GM18519 (cell line): ENCODE data around the gene FYN.
"Not testable (repeated sequence)": the region's sequence is repeated elsewhere in the genome, so short reads cannot be mapped to it uniquely, and the experiment has no call there.

Experiments used
- ATAC-seq: cut with Tn5 transposase; IDR thresholded peaks from one replicate; pipeline ENCODE4 v1.9.1; 2021; ENCODE audit warnings: mild to moderate bottlenecking, moderate library complexity; ENCODE audit not compliant: unreplicated experiment, low FRiP score

Gene FYN

DNA sequence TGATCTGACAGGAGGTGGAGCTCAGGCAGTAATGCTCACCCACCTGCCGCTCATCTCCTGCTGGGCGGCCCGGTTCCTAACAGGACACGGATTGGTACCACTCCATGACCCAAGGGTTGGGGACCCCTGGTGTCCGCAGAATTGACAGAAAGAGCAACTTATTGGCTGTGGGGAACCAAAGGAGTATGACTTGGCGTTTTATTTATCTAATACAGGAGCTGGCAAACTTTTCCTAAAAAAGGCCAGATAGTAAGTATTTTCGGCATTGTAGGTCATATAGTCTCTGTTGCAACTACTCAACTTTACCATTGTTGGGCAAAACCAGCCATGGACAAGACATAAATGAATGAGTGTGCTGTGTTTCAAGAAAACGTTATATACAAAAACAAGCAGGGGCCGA lies 223.2 kb downstream of the FYN start:
- ATAC-seq, result no peak

DNA sequence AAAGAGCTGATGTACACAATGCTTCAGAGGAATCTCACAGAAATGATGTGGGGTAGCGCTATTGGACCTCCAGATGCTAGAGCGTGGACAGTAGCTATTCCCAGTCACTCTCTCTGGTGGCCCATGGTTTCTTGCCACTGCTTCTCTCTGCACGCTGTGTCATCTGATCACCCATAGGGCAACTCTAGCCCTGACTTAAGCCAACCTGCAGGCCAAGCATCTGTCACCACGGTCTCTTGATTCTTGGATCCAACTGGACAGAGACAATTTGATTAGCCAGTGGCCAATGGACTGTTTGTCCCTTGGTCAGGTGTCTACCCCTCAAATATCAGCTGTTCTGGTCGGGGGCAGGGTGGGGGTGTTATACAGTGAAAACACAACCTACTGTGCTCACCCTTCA lies 225.2 kb downstream of the FYN start:
- no peak for ATAC-seq

DNA sequence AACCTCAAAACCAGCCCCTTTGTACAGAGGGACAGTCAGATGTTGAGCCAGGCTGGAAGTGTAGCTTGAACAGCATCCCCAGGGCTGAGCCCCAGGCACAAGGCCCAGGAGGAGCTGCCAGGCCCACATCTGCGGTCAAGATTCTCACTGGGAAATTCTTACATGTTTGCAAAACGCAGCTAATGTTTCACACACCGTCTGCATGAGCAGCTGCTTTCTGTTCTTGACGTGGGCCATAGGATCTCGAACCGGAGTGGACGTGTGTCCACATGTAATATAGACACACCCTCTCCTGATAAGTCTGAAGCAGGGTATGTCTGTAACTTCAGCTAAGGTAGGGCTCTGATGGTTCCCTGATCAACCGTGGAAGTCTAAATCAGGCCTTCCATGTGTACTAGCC lies 226.3 kb downstream of the FYN start:
- no peak for ATAC-seq

DNA sequence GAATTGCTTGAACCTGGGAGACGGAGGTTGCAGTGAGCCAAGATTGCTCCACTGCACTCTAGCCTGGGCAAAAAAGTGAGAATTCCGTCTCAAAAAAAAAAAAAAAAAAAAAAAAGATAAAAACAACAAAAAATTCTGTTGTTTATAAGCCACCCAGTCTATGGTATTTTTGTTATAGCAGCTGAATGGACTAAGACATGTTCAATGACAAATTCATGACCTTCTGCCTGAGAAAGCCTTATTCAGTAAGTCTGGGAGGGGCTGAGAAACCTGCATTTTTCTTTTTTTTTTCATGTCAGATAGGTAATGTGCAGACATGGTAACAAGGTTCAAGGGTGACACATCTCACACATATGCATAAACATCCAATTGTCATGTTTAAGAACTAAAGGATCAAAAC lies 227.2 kb downstream of the FYN start:
- no peak for ATAC-seq

DNA sequence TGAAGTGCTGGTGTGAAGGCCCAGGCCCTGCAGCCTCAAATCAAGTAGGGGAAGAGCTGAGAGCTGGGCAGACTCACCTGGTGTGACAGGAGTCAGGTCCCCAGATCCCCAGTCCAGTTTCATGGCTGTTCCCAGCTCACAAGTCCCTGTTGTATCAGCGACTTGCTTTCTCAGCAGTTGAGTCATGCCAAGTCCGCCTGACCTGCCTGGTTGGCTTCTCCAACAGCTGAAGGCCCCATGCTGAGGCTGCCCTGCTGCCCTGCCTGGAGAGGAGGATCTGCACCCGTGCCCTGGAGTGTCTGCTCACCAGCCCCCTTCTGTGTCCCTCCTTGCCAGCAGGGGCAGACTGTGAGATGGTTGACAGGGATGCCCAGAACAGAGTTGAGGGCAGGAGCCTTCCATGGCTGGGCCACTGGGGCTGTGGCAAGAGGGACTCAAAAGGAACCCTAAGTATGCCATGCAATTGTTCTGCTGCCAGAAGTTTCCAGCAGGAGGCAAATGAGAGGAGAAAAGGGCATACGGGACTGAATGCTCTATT lies 228.3 kb downstream of the FYN start:
- no peak for ATAC-seq

DNA sequence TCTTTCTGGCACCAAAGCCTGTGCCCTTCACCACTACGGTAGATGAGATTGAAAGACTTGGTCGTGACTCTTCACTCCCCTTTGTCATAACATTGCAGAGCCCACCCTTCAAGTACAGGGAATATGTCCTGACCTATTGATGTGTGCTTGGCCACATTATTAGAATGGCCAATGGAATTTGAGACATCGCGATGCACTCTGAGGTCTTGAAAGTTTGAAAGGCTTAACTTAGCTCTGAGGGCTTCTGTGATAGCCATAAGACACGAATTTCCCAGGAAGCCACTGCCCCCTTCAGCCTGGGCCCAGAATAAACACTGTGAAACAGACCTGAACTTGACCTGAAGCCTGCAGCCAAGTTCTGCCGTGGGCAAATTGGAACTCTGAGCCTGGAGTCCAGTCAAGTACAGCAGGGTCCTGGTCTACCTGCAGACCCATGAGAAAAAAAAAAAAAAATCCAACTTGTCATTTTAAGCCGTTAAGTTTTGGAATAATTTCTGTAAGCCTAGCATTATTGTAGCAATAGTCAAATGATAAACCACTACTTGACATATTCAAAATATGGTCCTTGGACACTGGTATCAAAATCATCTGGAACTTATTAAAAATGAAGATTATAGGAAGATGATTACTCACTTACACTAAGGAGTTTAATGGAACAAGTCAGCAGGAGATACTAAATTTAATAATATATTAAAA lies 230.6 kb downstream of the FYN start:
- ATAC-seq, result no peak

DNA sequence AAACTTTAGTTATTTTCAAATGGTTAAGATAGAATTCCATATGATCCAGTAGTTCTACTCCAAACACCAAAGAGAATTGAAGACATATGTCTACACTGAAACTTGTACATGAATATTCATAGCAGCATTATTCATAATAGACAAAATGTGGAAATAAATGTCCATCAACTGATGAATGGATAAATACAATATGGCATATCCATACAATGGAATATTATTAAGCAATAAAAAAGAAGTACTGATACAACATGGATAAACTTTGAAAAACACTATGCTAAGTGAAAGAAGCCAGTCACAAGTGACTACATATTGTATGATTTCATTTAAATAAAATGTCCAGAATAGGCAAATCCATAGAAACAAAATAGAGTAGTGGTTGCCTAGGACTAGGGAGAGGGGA lies 234.0 kb downstream of the FYN start:
- no peak for ATAC-seq

DNA sequence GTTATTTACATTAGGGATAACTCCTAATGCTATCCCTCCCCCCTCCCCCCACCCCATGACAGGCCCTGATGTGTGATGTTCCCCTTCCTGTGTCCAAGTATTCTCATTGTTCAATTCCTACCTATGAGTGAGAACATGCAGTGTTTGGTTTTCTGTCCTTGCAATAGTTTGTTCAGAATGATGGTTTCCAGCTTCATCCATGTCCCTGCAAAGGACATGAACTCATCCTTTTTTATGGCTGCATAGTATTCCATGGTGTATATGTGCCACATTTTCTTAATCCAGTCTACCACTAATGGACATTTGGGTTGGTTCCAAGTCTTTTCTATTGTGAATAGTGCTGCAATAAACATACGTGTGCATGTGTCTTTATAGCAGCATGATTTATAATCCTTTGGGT lies 238.3 kb downstream of the FYN start:
- not testable (repeated sequence) for ATAC-seq

DNA sequence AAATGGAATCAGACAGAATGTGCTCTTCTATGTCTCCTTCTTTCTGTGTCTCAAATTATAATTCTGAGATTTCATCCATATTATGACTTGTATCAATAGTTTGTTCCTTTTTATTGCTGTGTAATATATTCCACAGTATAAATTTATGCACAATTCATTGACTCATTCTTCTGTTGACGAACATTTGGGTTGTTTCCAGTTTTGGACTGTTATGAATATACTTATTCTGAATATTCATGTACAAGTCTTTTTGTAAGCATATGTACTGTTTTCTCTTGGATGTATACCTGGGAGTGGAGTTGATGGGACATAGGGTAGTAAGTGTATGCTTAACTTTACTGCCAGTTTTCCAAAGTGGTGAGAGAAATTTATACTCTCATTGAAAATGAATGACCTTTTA lies 239.4 kb downstream of the FYN start:
- no peak for ATAC-seq

DNA sequence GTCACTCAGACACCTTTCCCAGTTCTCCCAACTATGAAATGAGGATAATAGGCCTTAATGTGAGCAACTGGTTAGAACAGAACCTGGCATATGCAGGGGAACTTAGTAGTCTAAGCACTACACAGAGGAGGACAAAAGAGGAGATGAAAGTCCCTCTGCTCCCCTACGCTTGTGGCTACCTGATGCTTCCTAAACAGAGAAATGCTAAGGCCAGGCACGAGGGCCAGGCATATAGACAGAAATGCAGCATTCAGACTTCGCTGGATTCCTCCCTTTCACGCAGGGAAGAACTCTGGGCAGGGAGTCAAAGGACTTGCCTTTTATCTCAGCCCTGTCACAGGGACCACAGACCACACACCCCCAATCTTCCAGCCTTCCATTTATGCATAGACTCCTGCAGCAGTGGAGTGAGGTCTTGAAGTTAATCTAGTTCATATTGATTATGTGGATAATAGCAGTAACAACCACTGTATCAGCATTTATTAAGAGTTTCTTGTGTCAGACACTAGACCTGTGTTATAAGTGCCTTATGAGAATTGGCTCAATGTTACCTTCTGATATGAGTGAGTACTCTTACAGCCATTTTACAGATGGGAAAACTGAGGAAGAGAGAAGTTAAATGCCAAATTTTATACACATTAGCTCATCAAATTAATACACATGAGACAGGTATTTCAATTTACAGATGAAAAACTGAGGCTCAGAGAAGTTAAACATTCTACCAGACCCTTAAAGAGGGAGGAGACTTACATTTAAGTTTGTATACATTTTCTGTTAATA lies 240.6 kb downstream of the FYN start:
- no peak for ATAC-seq

DNA sequence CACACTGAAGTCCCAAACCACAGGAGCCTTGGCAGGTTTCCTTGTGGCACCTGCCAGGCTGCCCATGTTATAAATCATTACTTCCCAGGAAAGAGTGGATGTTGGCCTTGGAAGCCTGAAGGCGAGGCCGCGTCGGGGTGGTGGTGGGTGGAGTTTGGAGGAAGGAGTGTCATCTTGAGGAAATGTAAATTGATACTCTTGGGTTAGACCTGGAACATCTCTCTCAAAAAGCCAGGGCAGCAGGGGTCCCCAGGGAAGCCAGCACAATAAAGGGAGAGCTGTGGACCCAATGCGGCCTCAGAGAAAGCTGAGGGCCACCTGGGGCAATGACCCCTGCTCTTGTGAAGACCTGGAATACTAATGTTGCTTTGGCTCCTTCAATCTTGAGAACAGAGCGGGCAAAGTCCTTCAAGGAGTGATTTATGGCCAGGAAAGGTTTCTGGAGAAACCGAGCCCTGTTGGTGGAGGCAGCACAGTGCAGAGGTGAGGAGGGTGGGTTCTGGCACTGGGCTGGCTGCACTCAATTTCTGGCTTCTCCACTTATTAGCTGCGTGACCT lies 241.3 kb downstream of the FYN start:
- ATAC-seq, result no peak

DNA sequence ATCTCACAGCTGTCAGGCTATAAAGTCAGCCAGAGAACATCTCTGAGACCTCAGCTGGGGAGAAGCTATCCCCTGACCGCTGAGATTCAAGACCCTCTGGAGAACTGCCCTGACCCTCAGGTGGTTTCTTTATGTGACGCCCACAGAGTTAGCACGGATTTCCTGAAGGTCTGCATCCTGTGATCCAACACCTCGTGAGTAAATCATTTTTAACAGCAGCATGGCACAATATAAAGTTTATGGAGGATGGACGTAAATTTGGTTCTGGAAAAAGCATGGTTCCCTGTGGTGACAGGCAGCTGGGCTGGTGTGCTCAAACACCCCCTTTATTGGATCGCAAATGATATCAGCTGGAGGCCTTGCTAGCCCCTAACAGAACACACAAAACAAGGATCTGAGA lies 242.2 kb downstream of the FYN start:
- ATAC-seq, result no peak

DNA sequence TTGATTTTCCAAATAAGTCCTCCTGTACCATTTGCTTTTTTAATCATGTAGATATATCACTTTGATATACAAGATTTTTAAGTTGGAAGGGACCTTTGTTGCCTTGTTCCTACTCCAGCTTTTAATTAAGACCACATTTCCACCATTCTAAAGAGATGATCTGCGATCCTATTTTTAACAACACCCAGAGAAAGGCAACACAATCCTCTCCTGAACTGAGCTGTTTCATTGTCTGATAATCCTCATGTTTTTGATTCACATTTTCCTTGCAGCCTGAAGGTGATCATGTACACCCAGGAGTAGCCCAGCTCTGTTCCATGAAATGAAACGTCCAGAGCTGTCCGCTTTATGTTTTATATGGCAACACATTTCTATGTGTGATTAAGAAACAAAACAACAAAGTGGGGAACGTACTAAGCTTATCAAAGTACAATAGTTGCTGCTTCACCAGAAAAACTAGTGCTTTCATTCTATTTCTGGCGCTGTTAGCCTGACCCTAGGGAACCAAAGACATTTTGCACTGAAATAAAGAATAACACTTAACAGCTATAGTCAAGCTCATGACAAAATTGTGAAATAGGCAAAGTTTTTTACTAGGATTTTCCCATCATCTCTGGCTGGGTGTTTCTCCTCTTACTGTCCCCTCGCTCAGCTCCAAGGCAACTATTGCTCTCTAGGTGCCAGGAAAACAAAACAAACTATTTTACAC lies 245.0 kb downstream of the FYN start:
- ATAC-seq, result no peak

DNA sequence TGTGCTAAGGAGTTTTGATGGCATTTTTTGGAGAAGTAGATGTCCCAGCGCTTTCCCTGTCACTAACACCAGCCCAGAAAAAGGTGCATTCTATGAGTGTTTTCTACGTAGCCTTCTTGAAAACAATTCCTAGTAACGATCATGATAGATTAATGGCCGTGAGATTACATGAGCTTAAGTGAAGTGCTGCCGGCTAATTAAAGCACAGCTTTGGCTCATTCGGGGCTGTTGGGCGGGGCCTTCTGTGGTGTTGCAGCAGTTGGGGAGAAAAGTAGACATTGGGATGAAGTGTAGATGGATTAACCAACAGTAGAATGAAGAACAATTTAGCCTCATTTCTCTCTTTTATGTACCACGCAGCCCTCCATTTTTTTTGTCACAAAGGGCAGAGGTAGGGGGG lies 246.8 kb downstream of the FYN start:
- no peak for ATAC-seq

DNA sequence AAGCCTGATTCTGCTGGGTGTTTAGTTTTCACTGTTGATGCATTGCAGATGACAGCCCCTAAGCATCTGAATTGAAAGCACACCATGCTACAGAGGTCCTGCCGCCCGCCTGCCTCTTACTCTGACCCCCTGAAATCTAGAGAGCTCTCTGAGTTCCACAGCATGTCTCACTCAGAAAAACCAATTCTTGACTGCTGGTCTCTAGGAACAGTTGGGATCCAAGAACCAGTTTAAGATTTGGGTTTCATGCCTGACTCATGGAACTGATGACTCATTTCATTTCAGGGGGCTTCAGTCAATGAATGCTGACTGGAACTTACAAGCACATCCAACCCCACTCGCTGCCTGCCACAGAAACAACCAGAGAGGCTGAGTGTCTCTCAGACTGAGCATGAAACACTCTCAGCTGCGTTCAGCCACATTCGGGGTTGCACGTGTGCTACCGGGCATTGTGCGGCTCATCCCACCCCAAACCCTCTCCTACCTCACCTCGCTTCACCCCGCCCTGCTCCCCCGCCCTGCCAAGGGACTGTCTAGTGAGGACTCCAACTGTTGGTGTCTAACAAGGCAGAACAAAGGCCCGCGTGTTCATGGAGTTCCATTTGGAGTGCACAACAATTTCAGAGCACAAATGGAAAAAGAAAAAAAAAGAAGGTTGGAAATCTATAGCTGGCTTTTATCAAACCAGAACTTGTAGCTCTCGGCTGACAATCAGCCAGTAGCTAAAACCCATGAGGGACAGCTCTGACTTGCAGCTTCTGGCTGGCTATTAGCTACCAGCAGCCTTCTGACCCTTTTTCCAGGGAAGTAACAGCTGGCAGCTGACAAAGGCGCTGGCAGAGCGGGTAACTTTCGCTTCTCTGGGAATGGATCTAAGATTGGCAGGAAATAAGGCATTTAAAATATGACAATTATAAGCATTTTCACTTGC lies 247.5 kb downstream of the FYN start:
- no peak for ATAC-seq

DNA sequence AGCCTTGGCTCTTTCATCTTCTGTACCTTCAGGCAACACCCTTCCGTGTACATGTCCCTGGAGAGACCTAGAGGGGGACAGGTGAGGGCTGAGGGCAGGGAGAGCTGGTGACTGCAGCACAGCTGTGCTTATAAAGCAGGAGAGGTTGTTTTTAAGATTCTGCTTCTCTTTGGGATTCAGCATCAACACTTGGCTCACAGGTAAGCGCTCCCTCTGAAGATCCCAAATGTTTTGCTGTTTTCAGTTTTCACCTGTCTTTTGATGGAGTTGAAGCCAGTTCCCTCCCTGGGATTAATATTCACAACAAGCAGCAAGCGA lies 248.2 kb downstream of the FYN start:
- no peak for ATAC-seq

DNA sequence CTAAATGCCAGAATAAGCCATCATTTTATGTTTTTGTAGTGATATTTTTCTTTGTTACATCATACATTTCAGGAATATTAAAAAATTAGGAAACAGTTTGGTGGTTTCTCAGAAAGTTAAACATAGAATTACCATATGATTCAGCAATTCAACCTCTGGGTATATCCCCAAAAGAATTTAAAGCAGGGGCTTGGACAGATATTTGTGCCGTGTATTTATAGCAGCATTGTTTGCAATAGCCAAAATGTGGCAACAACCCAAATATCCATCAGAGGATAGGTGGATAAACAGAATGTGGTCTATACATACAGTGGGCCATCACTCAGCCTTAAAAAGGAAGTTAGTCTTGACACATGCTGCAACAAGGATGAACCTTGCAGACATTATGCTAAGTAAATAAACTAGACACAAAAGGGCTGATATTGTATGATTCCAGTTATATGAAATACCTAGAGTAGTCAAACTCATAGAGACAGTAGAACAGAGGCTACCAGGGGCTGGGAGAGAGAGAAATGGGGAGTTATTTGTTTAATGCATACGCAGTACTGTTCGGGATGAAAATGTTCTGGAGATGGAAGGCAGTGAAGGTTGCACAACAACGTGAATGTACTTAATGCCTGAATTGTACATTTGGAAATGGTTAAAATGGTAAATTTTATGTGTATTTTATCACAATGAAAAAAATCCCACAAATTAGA lies 248.7 kb downstream of the FYN start:
- no peak for ATAC-seq

DNA sequence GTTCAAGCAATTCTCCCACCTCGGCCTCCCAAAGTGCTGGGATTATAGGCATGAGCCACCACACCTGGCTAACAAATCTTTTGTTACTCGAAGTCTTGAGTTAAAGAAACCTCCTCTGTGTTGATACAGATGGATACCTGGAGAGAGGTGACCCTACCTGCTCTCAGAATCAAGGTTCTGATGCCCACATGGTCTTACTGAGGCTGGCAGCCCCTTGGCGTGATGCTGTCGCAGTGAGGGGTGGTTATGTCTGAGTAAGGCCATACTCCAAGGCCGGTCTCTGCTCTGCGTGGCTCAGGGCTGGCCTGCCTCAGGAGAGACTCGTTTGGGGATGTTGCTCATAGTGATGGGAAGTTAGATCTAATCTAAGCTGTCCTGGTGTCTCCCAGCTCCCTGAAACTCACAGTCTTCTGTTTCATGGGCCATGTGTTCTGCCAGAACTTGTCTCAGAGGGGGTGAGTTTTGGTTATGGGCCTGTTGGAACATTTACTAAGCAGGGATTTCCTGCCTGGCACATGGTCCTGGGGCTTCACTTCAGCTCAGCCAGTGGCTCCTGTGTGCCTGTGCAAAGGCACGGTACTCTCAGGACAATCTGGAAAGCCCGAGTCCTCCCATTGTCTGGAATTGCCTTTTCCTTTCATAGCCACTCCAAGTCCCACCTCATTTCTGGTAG lies 250.1 kb downstream of the FYN start:
- ATAC-seq, result no peak

DNA sequence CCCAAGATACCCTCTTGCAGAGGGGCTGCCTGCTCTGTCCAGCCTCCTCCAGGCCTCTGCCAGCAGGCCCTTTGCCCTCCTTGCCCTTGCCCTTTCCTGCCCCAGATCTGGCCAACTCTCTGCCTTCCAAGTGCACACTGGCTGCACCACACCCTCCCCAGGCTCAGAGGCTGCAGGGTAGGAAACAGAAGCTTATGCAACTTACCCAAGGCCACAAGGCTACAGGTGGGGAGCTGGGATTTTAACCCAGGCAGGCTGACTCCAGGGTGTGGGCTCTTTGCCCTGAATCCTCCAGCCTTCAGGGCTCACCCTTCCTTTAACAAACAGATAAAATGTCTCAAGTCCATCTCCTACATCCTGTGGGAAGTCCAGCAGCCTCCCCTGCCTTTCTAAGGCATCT lies 253.1 kb downstream of the FYN start:
- no peak for ATAC-seq
